Keratinocyte (primary cell): ENCODE measurements around the gene PRKCH. TPM values are rescaled to one million over a fixed set of nuclear protein-coding genes. Genes with fewer than 3 reads are reported as not detected.
A peak's percentile ranks its signal among the peaks of the same experiment; 100 is the strongest.

Source experiments
- DNase-seq: peaks from one replicate; pipeline ENCODE4 v3.0.0-alpha.2; 2011; ENCODE audit warnings: low read depth, missing footprints, low spot score
- FAIRE-seq: peaks from 2 replicates; lab custom pipeline; 2011; peaks lifted over from hg19 to GRCh38; lab: Jason Lieb, UNC
- H2AFZ ChIP-seq: 2 replicates; pipeline ENCODE4 v1.6.0; 2012; ENCODE audit warnings: low read length, control low read depth, inconsistent platforms; ENCODE audit not compliant: control insufficient read depth
- H3K27ac ChIP-seq: 2 replicates; pipeline ENCODE4 v1.5.1; 2011; ENCODE audit warnings: low read length; ENCODE audit not compliant: control insufficient read depth, insufficient read depth
- H3K27me3 ChIP-seq: 3 replicates; pipeline ENCODE4 v1.6.0; 2011; ENCODE audit warnings: low read length; ENCODE audit not compliant: control insufficient read depth, insufficient read depth; ENCODE audit errors: extremely low read depth
- H3K36me3 ChIP-seq, 2 experiments: 2 replicates in 1 of 2; 3 replicates in 1 of 2; pipeline ENCODE4 v1.5.1; 2011; ENCODE audit warnings: low read length in 2 of 2, mild to moderate bottlenecking in 1 of 2; ENCODE audit not compliant: control insufficient read depth in 2 of 2, insufficient read depth in 2 of 2; ENCODE audit errors: extremely low read depth in 1 of 2
- H3K4me1 ChIP-seq: 3 replicates; pipeline ENCODE4 v1.5.1; 2011; ENCODE audit warnings: low read length; ENCODE audit not compliant: control insufficient read depth, insufficient read depth; ENCODE audit errors: extremely low read depth
- H3K4me2 ChIP-seq: 3 replicates; pipeline ENCODE4 v1.6.0; 2011; ENCODE audit warnings: low read depth, low read length; ENCODE audit not compliant: control insufficient read depth, insufficient read depth; ENCODE audit errors: extremely low read depth
- H3K4me3 ChIP-seq, 3 experiments: fragments of 200-600 bp in 1 of 3; sonication (generic) in 1 of 3; 2 replicates in 2 of 3; 3 replicates in 1 of 3; pipeline ENCODE4 v1.5.1; 2011 to 2016; ENCODE audit warnings: low read length in 3 of 3, mild to moderate bottlenecking in 3 of 3, control low read depth in 2 of 3, inconsistent platforms in 1 of 3, low read depth in 1 of 3, mixed read lengths in 1 of 3, mixed run types in 1 of 3, moderate library complexity in 1 of 3; ENCODE audit not compliant: control insufficient read depth in 2 of 3, insufficient read depth in 2 of 3; ENCODE audit errors: extremely low read depth in 1 of 3
- H3K79me2 ChIP-seq: 2 replicates; pipeline ENCODE4 v1.6.0; 2012; ENCODE audit warnings: low read length; ENCODE audit not compliant: control insufficient read depth, insufficient read depth
- H3K9ac ChIP-seq: 3 replicates; pipeline ENCODE4 v1.6.0; 2011; ENCODE audit warnings: low read length; ENCODE audit not compliant: control insufficient read depth, insufficient read depth; ENCODE audit errors: extremely low read depth
- H3K9me1 ChIP-seq: 3 replicates; pipeline ENCODE4 v1.6.0; 2011; ENCODE audit warnings: low read length; ENCODE audit not compliant: control insufficient read depth, insufficient read depth; ENCODE audit errors: extremely low read depth
- H3K9me3 ChIP-seq: 2 replicates; pipeline ENCODE4 v1.5.1; 2012; ENCODE audit warnings: low read depth, low read length; ENCODE audit not compliant: control insufficient read depth
- H4K20me1 ChIP-seq: 3 replicates; pipeline ENCODE4 v1.6.0; 2011; ENCODE audit warnings: low read length; ENCODE audit not compliant: control insufficient read depth, insufficient read depth; ENCODE audit errors: extremely low read depth
- CTCF ChIP-seq, 3 experiments: IDR thresholded peaks in 1 of 3; conservative IDR thresholded peaks in 1 of 3; optimal IDR thresholded peaks in 1 of 3; 2 replicates in 2 of 3; 3 replicates in 1 of 3; pipeline versions ENCODE3 to v1.5.1; 2011; ENCODE audit warnings: low read length in 3 of 3, mild to moderate bottlenecking in 3 of 3, moderate library complexity in 2 of 3, control low read depth in 1 of 3, inconsistent platforms in 1 of 3; ENCODE audit not compliant: insufficient read depth in 2 of 3; ENCODE audit errors: extremely low read depth in 1 of 3
- EZH2 ChIP-seq: IDR thresholded peaks from one replicate; pipeline ENCODE4 v1.6.1; 2012; ENCODE audit warnings: inconsistent platforms, mild to moderate bottlenecking, low read length, moderate library complexity
- dilution Hi-C: fragments of 300-500 bp; cut with MboI; formaldehyde crosslinking; loops from one replicate; pipeline ENCODE4 v1.7.0; 2020; ENCODE audit warnings: low sequenced_read_pairs; ENCODE audit not compliant: extremely low pct_ligation_motif_present
- polyA plus RNA-seq, 5 experiments: library from polyadenylated mRNA; depleted of rRNA in 3 of 5; stranded (reverse) in 3 of 5; stranded (forward) in 1 of 5; unstranded in 1 of 5; fragments of >200 nt; gene quantifications; 1 replicate in 1 of 5; 2 replicates in 3 of 5; 3 replicates in 1 of 5; pipeline versions ENCODE4 v1.2.1 to v1.2.3, GENCODE V29; 2011 to 2012; ENCODE audit warnings: missing spikeins in 2 of 5, low read depth in 1 of 5, low replicate concordance in 1 of 5

PRKCH gene
- polyA plus RNA-seq, 1 donor (not counting 4 experiments of a cell fraction or from before 2014, with no cell fraction given), result 13.7 TPM

DNA sequence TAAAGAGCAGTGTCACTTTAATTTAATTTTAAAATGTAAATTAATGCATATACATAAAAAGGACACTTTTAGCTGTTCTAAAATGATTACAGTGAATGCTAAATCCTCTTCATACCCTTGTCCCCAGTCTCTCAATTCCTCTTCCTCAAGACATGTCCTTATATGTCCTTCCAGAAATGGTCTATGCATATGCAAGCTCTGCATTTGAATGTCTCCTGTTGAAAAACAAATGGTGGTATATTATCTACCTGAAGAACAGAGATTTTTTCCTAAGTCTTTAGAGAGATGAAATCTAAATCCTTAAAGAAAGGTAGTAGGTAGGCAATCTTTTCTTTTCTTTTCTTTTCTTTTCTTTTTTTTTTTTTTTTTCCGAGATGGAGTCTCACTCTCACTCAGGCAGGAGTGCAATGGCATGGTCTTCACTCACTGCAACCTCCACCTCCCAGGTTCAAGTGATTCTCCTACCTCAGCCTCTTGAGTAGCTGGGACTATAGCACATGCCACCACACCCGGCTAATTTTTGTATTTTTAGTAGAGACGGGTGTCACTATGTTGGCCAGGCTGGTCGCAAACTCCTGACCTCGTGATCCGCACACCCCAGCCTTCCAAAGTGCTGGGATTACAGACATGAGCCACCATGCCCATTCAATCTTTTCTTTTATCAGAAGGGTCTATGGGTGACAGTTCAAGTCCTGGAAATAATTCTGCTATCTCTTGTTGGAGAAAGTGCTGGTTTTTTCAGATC is 180.5 kb downstream of the PRKCH start:
- TF ChIP-seq CTCF (optimal IDR thresholded peaks at IDR 0.05 in 1 of 3, IDR thresholded peaks at IDR 0.05 in 1 of 3, conservative IDR thresholded peaks at IDR 0.05 in 1 of 3; ENCODE audit: extremely low read depth in 1 of 3, insufficient read depth in 2 of 3, low read length in 3 of 3), result no peak
- no peak for TF ChIP-seq EZH2
- Histone ChIP-seq H3K36me3 (no peaks in the 10 kb centered on the region), H4K20me1 (no peaks in the 10 kb centered on the region), H3K9ac (peak overlapping the region; percentile 67), H3K27me3 (no peaks in the 10 kb centered on the region), H3K27ac (peak overlapping the region; percentile 68), H3K9me3 (no peaks in the 10 kb centered on the region), H2AFZ (no peak overlapping the region), H3K79me2 (no peaks in the 10 kb centered on the region), H3K9me1 (no peaks in the 10 kb centered on the region), H3K4me2 (peak overlapping the region; percentile 80), H3K4me3 (no peak overlapping the region), H3K4me1 (peaks cover 26% of the 10 kb centered on the region)
- dilution Hi-C loops, result no loop called here
- DNase-seq (no peak), FAIRE-seq (no peak)

DNA sequence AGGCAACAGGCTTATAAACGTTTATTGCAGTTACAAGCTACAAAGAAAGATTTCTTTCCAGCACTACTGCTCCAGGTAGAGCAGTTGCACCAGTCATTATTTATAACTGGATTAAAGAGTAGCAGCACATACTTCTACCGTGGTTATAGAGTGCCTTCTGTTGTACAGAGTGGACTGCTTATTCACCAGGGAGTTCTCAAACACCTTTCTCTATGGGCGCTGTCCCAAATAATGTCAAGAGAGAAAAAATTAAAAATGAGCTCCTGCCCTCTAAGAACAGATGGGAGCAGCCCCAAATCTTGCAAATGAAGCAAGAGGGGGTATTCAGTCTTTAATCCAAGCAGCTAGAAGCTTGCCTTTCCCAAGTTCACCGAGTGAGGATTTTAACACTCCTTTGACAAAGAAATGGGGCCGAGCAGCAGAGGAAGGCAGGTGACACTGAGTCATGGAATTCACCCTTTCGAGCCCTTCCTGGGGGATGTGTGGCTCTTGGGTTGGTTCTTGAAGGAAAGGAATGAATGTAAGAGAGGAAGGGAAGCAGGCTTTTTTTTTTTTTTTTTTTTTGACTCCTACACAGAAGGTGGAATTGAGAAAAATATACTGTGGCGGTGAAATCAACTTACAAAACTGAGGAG is 181.2 kb downstream of the PRKCH start:
- Histone ChIP-seq H3K36me3 (no peaks in the 10 kb centered on the region), H3K79me2 (no peaks in the 10 kb centered on the region), H3K9me3 (no peaks in the 10 kb centered on the region), H2AFZ (no peak overlapping the region), H3K9me1 (no peaks in the 10 kb centered on the region), H3K4me1 (peaks cover 26% of the 10 kb centered on the region), H3K27me3 (no peaks in the 10 kb centered on the region), H4K20me1 (no peaks in the 10 kb centered on the region), H3K4me2 (peak overlapping the region; percentile 80), H3K27ac (peak overlapping the region; percentile 68), H3K9ac (peak overlapping the region; percentile 67), H3K4me3 (peak overlapping the region in 1 of 3 experiments; percentile 38)
- no peak for TF ChIP-seq CTCF (optimal IDR thresholded peaks at IDR 0.05 in 1 of 3, IDR thresholded peaks at IDR 0.05 in 1 of 3, conservative IDR thresholded peaks at IDR 0.05 in 1 of 3; ENCODE audit: extremely low read depth in 1 of 3, insufficient read depth in 2 of 3, low read length in 3 of 3)
- no peak for TF ChIP-seq EZH2
- no peak for FAIRE-seq
- no peak for DNase-seq
- dilution Hi-C loops, result no loop called here
